ENCODE data around the gene LRRC46. TPM values are rescaled to one million over a fixed set of nuclear protein-coding genes. Genes with fewer than 3 reads are reported as not detected.

LRRC46 gene
- total and polyA plus RNA-seq, 2 donors (not counting 1 experiment from before 2014, with no cell fraction given) = 0.69 to 2.4 TPM

GRCh38 chr17:47850373-47850691, 18.9 kb downstream of the LRRC46 start:
- DNase-seq (no peak), ATAC-seq (ENCODE audit: low read depth) (no peak)
- intact Hi-C loops (cut with micrococcal nuclease) = no loop called here
- Mint-ChIP-seq H3K27me3 (peaks cover 79% of the 10 kb centered on the region), H3K4me1 (peaks cover 25% of the 10 kb centered on the region), H3K9me3 (ENCODE audit: insufficient read depth) (no peaks in the 10 kb centered on the region), H3K27ac (no peak overlapping the region), H3K4me3 (peak overlapping the region; percentile 67)
- Histone ChIP-seq H3K36me3 (replicated peaks in 1 of 2; ENCODE audit: control extremely low read depth in 1 of 2, control insufficient read depth in 1 of 2, extremely low read depth in 1 of 2, insufficient read depth in 2 of 2, low read length in 1 of 2) (no peaks in the 10 kb centered on the region), H3K79me2 (ENCODE audit: control insufficient read depth, insufficient read depth, low read length) (no peaks in the 10 kb centered on the region), H3K4me2 (replicated peaks; ENCODE audit: low read depth, low read length, poor library complexity, severe bottlenecking) (peak overlapping the region; percentile 89), H3K27me3 (replicated peaks in 1 of 4; ENCODE audit: control extremely low read depth in 1 of 4, control insufficient read depth in 3 of 4, insufficient read depth in 4 of 4, low read length in 3 of 4) (peaks cover 0 to 93% (median 62%) of the 10 kb centered on the region in 4 experiments), H2AFZ (ENCODE audit: insufficient read depth, low read depth, low read length, poor library complexity, severe bottlenecking) (peak overlapping the region; percentile 66), H3K4me1 (ENCODE audit: control insufficient read depth in 2 of 2, insufficient read depth in 2 of 2, low read length in 2 of 2) (peaks cover 36 to 48% of the 10 kb centered on the region in 2 donors), H3K27ac (ENCODE audit: low read length in 2 of 2) (no peak overlapping the region), H3K4me3 (ENCODE audit: control extremely low read depth in 1 of 5, extremely low read depth in 1 of 5, insufficient read depth in 1 of 5, low read depth in 2 of 5, low read length in 4 of 5) (peak overlapping the region in 1 of 5 experiments; percentile 44), H4K20me1 (ENCODE audit: control insufficient read depth, insufficient read depth, low read length, poor library complexity, severe bottlenecking) (no peaks in the 10 kb centered on the region), H3K9ac (ENCODE audit: low read length) (peak overlapping the region; percentile 47), H3K9me3 (ENCODE audit: control extremely low read depth in 1 of 3, control insufficient read depth in 2 of 3, insufficient read depth in 1 of 3, low read length in 2 of 3) (peaks cover 0 to 13% (median 0%) of the 10 kb centered on the region in 3 donors)
- POLR2A ChIA-PET = interaction anchor here (0.5 to 2.4 kb wide), 2 partner anchors 45 to 526 kb away, joined by 7 to 8 read pairs; partner anchors contain the start of gene SP2
- 85% methylated on average over 9 of the region's 9 CpGs for WGBS (ENCODE audit: insufficient coverage)
- no peak for TF ChIP-seq EZH2 (IDR thresholded peaks at IDR 0.05; ENCODE audit: borderline replicate concordance, insufficient read depth, low read depth, low read length, poor library complexity, severe bottlenecking)
- CTCF ChIA-PET = interaction anchor here (2.1 to 19.9 kb wide), 3 partner anchors 9 to 128 kb away, joined by 5 to 436 read pairs (median 8); partner anchors contain the start of genes SCRN2 and SP2

DNA sequence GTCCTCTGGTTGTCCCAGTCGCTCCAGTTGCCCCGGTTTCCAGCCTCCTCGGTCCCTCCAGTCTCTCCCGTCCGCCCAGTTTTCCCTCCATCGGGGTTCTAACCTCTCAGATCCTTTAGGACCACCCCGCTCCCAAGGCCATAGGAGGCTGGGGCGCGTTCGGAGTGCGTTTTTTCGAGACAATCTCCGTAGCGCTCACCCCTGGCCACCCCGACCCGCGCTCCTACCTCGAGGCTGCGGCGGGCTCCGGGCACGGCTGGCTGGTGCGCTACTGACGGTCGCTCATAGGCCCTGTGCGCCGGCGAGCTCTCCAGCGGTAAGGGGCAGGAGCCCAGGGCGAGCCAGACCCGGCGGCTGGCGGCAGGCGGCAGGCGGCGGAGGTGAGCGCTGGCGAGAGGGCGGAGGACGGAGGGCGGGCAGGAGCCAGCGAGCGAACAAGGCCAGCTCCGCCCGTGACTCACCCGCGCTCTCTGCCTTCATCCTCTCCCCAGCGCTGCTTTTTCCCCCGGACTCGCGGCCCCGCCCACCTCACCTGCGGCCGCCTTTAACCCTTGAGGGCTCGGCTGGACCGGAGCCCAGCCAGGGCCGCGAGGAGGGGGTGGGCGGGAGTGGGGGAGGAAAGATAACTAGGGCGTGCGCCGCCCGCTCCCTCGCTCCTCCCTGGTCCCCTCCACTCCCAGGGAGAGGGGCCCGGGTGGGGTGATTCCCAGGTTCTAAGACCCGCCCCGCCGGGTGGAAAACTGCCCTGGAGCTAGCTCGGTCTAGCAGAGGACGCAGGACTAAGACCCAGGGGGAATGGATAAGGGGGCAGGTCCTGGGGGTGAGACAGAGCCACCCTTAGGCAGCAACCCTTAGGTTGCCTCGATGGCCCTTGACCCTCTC, 19.5 kb downstream of the LRRC46 start, which contains the start of gene SP6:
SP6 (minus strand) TSS at position 472 of the 882 bp plus-strand sequence. CDS start 2,734 bp downstream, outside the sequence.
- intact Hi-C loops (cut with micrococcal nuclease) = no loop called here
- H3K4me3 ChIP-seq (ENCODE audit: control extremely low read depth in 1 of 5, extremely low read depth in 1 of 5, insufficient read depth in 1 of 5, low read depth in 2 of 5, low read length in 4 of 5) = peak within 1 kb of the TSS in 3 of 5 experiments; percentile 29 to 44 (median 37)
- no peaks in the 10 kb centered on the region for H3K36me3 ChIP-seq (replicated peaks in 1 of 2; ENCODE audit: control extremely low read depth in 1 of 2, control insufficient read depth in 1 of 2, extremely low read depth in 1 of 2, insufficient read depth in 2 of 2, low read length in 1 of 2)
- POLR2A ChIA-PET = interaction anchor here (0.5 to 2.4 kb wide), 2 partner anchors 45 to 526 kb away, joined by 7 to 8 read pairs; partner anchors contain the start of gene SP2
- H3K27me3 Mint-ChIP-seq = peaks cover 79% of the 10 kb centered on the region
- H3K4me2 ChIP-seq (replicated peaks; ENCODE audit: low read depth, low read length, poor library complexity, severe bottlenecking) = peak within 1 kb of the TSS; percentile 89
- TF ChIP-seq, protein P1, sequence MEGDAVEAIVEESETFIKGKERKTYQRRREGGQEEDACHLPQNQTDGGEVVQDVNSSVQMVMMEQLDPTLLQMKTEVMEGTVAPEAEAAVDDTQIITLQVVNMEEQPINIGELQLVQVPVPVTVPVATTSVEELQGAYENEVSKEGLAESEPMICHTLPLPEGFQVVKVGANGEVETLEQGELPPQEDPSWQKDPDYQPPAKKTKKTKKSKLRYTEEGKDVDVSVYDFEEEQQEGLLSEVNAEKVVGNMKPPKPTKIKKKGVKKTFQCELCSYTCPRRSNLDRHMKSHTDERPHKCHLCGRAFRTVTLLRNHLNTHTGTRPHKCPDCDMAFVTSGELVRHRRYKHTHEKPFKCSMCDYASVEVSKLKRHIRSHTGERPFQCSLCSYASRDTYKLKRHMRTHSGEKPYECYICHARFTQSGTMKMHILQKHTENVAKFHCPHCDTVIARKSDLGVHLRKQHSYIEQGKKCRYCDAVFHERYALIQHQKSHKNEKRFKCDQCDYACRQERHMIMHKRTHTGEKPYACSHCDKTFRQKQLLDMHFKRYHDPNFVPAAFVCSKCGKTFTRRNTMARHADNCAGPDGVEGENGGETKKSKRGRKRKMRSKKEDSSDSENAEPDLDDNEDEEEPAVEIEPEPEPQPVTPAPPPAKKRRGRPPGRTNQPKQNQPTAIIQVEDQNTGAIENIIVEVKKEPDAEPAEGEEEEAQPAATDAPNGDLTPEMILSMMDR (IDR thresholded peaks at IDR 0.05) = no peak
- peak; percentile 66 for TF ChIP-seq EZH2 (IDR thresholded peaks at IDR 0.05; ENCODE audit: borderline replicate concordance, insufficient read depth, low read depth, low read length, poor library complexity, severe bottlenecking)
- peaks cover 0 to 88% (median 61%) of the 10 kb centered on the region in 4 experiments for H3K27me3 ChIP-seq (replicated peaks in 1 of 4; ENCODE audit: control extremely low read depth in 1 of 4, control insufficient read depth in 3 of 4, insufficient read depth in 4 of 4, low read length in 3 of 4)
- H3K4me1 Mint-ChIP-seq = peaks cover 25% of the 10 kb centered on the region
- peak; percentile 59 for DNase-seq
- peak within 1 kb of the TSS; percentile 67 for H3K4me3 Mint-ChIP-seq
- 11% methylated on average over 54 of the region's 71 CpGs for WGBS (ENCODE audit: insufficient coverage)
- H3K4me1 ChIP-seq (ENCODE audit: control insufficient read depth in 2 of 2, insufficient read depth in 2 of 2, low read length in 2 of 2) = peaks cover 36 to 48% of the 10 kb centered on the region in 2 donors
- ATAC-seq (ENCODE audit: low read depth) = peak; percentile 87
- peaks cover 0 to 13% (median 0%) of the 10 kb centered on the region in 3 donors for H3K9me3 ChIP-seq (ENCODE audit: control extremely low read depth in 1 of 3, control insufficient read depth in 2 of 3, insufficient read depth in 1 of 3, low read length in 2 of 3)
- H3K9me3 Mint-ChIP-seq (ENCODE audit: insufficient read depth) = no peaks in the 10 kb centered on the region
- H2AFZ ChIP-seq (ENCODE audit: insufficient read depth, low read depth, low read length, poor library complexity, severe bottlenecking) = peak within 1 kb of the TSS; percentile 66
- CTCF ChIA-PET = interaction anchor here (2.5 to 19.9 kb wide), 2 partner anchors 10 to 38 kb away, joined by 8 to 436 read pairs; partner anchors contain the start of genes SCRN2 and SP2
- no peak within 1 kb of the TSS for H3K27ac Mint-ChIP-seq
- H3K79me2 ChIP-seq (ENCODE audit: control insufficient read depth, insufficient read depth, low read length) = no peaks in the 10 kb centered on the region
- H3K9ac ChIP-seq (ENCODE audit: low read length) = peak within 1 kb of the TSS; percentile 47
- H4K20me1 ChIP-seq (ENCODE audit: control insufficient read depth, insufficient read depth, low read length, poor library complexity, severe bottlenecking) = no peaks in the 10 kb centered on the region
- no peak within 1 kb of the TSS for H3K27ac ChIP-seq (ENCODE audit: low read length in 2 of 2)
